OCI-LY7 (cell line): Measurements from ENCODE around the gene CHCHD6. TPM values are rescaled to one million over a fixed set of nuclear protein-coding genes. Genes with fewer than 3 reads are reported as not detected.

Source experiments
- BruUV-seq: library from RNA; stranded (reverse); fragments of 400-500 nt; replicated peaks from 2 replicates; lab custom pipeline; 2021; lab: Mats Ljungman, UMichigan
- CTCF ChIA-PET: fragments of 300-600 bp; sonication (Branson Sonifier 250); formaldehyde crosslinking; loops from one replicate; lab custom pipeline; 2022; ENCODE audit warnings: antibody characterized with exemption; ENCODE audit not compliant: unreplicated experiment; lab: Charles Lee
- POLR2A ChIA-PET: fragments of 300-600 bp; sonication (Branson Sonifier 250); formaldehyde crosslinking; loops from one replicate; lab custom pipeline; 2022; ENCODE audit warnings: antibody characterized with exemption; lab: Charles Lee
- DNase-seq: peaks from one replicate; pipeline ENCODE4 v3.0.0-alpha.2; 2015; ENCODE audit warnings: low spot score
- H2AFZ ChIP-seq: fragments of 200-600 bp; sonication (generic), shearing (Covaris generic); 2 replicates; pipeline ENCODE4 v1.6.1; 2014; ENCODE audit warnings: mild to moderate bottlenecking, antibody characterized with exemption, low read length, moderate library complexity
- H3K27ac ChIP-seq: fragments of 200-600 bp; sonication (generic); 2 replicates; pipeline ENCODE4 v1.5.1; 2014; ENCODE audit warnings: mixed run types, low read depth, mild to moderate bottlenecking, moderate library complexity, low read length, inconsistent platforms; ENCODE audit not compliant: poor library complexity, severe bottlenecking
- H3K36me3 ChIP-seq: fragments of 200-600 bp; sonication (generic); 2 replicates; pipeline ENCODE4 v1.6.1; 2014; ENCODE audit warnings: mild to moderate bottlenecking, antibody characterized with exemption, low read length, moderate library complexity, mixed read lengths; ENCODE audit not compliant: insufficient read depth
- H3K4me1 ChIP-seq: fragments of 200-600 bp; sonication (generic); 2 replicates; pipeline ENCODE4 v1.5.1; 2014; ENCODE audit warnings: mild to moderate bottlenecking, low read length; ENCODE audit not compliant: insufficient read depth, poor library complexity, severe bottlenecking
- H3K4me2 ChIP-seq: fragments of 200-600 bp; sonication (generic); 2 replicates; pipeline ENCODE4 v1.6.1; 2014; ENCODE audit warnings: mild to moderate bottlenecking, low read length
- H3K4me3 ChIP-seq: fragments of 200-600 bp; sonication (generic); 2 replicates; pipeline ENCODE4 v1.5.1; 2014; ENCODE audit warnings: mild to moderate bottlenecking, low read depth, low read length; ENCODE audit not compliant: poor library complexity, severe bottlenecking
- H3K79me2 ChIP-seq: fragments of 200-600 bp; sonication (generic); 2 replicates; pipeline ENCODE4 v1.6.1; 2016; ENCODE audit warnings: low read depth, mild to moderate bottlenecking, low read length, moderate library complexity, mixed read lengths; ENCODE audit not compliant: insufficient read depth
- H3K9me2 ChIP-seq: fragments of 200-600 bp; sonication (generic); 2 replicates; pipeline ENCODE4 v1.6.1; 2016; ENCODE audit warnings: mild to moderate bottlenecking, low read length, mixed read lengths; ENCODE audit not compliant: insufficient read depth
- H3K9me3 ChIP-seq: fragments of 200-600 bp; sonication (generic); 2 replicates; pipeline ENCODE4 v1.6.1; 2014; ENCODE audit warnings: mild to moderate bottlenecking, mixed run types, low read length, mixed read lengths
- H4K20me1 ChIP-seq: fragments of 200-600 bp; sonication (generic); 2 replicates; pipeline ENCODE4 v1.6.1; 2014; ENCODE audit warnings: mild to moderate bottlenecking, antibody characterized with exemption, low read length, moderate library complexity, mixed read lengths; ENCODE audit not compliant: insufficient read depth
- EZH2phosphoT487 ChIP-seq: fragments of 200-600 bp; sonication (generic); IDR thresholded peaks from 2 replicates; pipeline ENCODE4 v1.6.1; 2018; ENCODE audit warnings: low read depth, borderline replicate concordance, mild to moderate bottlenecking, mixed run types, antibody characterized with exemption, low read length, moderate library complexity, mixed read lengths
- intact Hi-C: fragments of 100-400 bp; cut with micrococcal nuclease; formaldehyde crosslinking; loops from one replicate; pipeline ENCODE4 v1.10.0; 2022; ENCODE audit not compliant: unreplicated experiment
- total RNA-seq, 2 experiments: library from RNA; depleted of rRNA in 1 of 2; stranded (reverse); fragments of >200 nt in 1 of 2; shearing (Covaris generic) in 1 of 2; gene quantifications; 2 replicates each; pipeline ENCODE4 v1.2.3, GENCODE V29; 2014 to 2022
- TF ChIP-seq, protein P1 (sequence below): fragments of 200-600 bp; sonication (generic); conservative IDR thresholded peaks from 2 replicates; pipeline ENCODE4 v1.5.1; 2014; ENCODE audit warnings: mild to moderate bottlenecking, antibody characterized with exemption, low read length, moderate library complexity, mixed read lengths

Gene CHCHD6
- total RNA-seq, 2 experiments from 2014 or later: 14.7 to 21.2 TPM

DNA sequence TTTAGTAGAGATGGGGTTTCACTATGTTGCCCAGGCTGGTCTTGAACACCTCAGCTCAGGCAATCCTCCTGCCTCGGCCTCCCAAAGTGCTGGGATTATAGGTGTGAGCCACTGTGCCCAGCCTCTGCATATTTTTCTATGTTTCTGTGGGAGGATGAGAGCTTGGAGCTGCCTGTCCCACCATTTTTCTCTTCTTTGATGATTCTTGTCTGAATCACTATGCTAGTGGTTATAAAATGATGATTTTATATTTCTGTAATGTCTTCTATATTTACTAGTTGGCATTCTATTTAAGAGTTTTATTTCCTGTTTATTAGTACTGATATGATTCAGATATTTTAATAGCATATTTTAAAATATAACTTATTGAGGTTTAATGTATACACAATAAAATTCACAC lies 69.7 kb downstream of the CHCHD6 start:
- Histone ChIP-seq H3K36me3 (no peaks in the 10 kb centered on the region), H4K20me1 (no peaks in the 10 kb centered on the region), H3K9me2 (no peaks in the 10 kb centered on the region), H2AFZ (no peak overlapping the region), H3K4me1 (no peaks in the 10 kb centered on the region), H3K4me3 (no peak overlapping the region), H3K9me3 (no peaks in the 10 kb centered on the region), H3K79me2 (no peaks in the 10 kb centered on the region), H3K27ac (no peak overlapping the region), H3K4me2 (no peak overlapping the region)
- no peak for DNase-seq
- CTCF ChIA-PET: no interaction called here
- BruUV-seq: no TSS peak
- POLR2A ChIA-PET: interaction anchor here (0.6 kb wide), 1 partner anchor 774 kb away, joined by 3 read pairs; no protein-coding TSS in a partner anchor
- intact Hi-C loops: no loop called here
- TF ChIP-seq, protein P1, sequence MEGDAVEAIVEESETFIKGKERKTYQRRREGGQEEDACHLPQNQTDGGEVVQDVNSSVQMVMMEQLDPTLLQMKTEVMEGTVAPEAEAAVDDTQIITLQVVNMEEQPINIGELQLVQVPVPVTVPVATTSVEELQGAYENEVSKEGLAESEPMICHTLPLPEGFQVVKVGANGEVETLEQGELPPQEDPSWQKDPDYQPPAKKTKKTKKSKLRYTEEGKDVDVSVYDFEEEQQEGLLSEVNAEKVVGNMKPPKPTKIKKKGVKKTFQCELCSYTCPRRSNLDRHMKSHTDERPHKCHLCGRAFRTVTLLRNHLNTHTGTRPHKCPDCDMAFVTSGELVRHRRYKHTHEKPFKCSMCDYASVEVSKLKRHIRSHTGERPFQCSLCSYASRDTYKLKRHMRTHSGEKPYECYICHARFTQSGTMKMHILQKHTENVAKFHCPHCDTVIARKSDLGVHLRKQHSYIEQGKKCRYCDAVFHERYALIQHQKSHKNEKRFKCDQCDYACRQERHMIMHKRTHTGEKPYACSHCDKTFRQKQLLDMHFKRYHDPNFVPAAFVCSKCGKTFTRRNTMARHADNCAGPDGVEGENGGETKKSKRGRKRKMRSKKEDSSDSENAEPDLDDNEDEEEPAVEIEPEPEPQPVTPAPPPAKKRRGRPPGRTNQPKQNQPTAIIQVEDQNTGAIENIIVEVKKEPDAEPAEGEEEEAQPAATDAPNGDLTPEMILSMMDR: no peak
- TF ChIP-seq EZH2phosphoT487: no peak

DNA sequence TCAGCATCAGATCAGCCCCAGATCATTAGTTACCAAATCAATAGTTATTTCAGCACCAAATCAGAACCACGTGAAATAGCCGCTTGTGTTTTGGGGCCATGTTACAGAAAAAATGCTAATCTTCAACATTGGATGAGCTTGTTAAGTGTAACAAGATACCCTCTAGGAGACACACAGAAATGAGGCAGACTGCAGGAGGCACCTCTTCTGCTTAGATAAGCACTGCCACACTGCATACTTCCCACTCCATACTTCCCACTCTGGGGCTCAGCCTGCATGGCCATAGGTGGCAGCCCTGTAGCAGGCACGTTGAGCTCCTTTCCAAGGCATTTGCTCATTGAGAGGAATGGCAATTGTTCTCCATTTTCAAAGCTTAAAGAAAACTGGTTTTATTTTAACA lies 73.3 kb downstream of the CHCHD6 start:
- H2AFZ ChIP-seq: no peak overlapping the region
- CTCF ChIA-PET: no interaction called here
- no peaks in the 10 kb centered on the region for H3K9me2 ChIP-seq
- POLR2A ChIA-PET: interaction anchor here (0.5 kb wide), 1 partner anchor 780 kb away, joined by 4 read pairs; no protein-coding TSS in a partner anchor
- H3K4me2 ChIP-seq: no peak overlapping the region
- no peaks in the 10 kb centered on the region for H3K79me2 ChIP-seq
- no peak overlapping the region for H3K4me3 ChIP-seq
- H3K36me3 ChIP-seq: no peaks in the 10 kb centered on the region
- DNase-seq: no peak
- H3K27ac ChIP-seq: no peak overlapping the region
- TF ChIP-seq EZH2phosphoT487: no peak
- TF ChIP-seq, protein P1: no peak
- H4K20me1 ChIP-seq: no peaks in the 10 kb centered on the region
- no TSS peak for BruUV-seq
- intact Hi-C loops: no loop called here
- H3K4me1 ChIP-seq: no peaks in the 10 kb centered on the region
- H3K9me3 ChIP-seq: no peaks in the 10 kb centered on the region

DNA sequence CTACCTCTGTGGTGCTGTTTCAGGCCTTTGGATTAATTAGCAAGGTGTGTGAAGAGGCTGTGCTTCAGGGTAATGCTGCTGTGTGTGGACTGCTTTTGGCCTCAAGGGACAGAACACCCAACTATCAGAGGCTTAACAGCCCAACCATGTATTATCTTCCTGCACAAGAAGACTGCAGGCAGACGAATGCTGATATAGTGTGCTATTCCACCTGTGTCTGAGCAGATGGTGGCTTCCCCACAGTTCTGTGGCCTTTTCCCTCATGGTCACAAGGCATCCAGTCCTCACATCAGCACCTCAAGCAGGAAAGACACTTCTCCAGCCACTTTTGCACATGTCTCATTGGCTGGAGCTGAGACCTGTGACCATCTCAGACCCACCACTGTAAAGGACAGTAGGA lies 76.6 kb downstream of the CHCHD6 start:
- TF ChIP-seq, protein P1: no peak
- no peak for TF ChIP-seq EZH2phosphoT487
- no peaks in the 10 kb centered on the region for H3K9me2 ChIP-seq
- H2AFZ ChIP-seq: no peak overlapping the region
- no peaks in the 10 kb centered on the region for H3K79me2 ChIP-seq
- no peak overlapping the region for H3K4me3 ChIP-seq
- no peak overlapping the region for H3K27ac ChIP-seq
- H3K4me2 ChIP-seq: no peak overlapping the region
- ChIA-PET CTCF (no interaction called here), POLR2A (no interaction called here)
- no TSS peak for BruUV-seq
- H3K9me3 ChIP-seq: no peaks in the 10 kb centered on the region
- H4K20me1 ChIP-seq: no peaks in the 10 kb centered on the region
- H3K4me1 ChIP-seq: no peaks in the 10 kb centered on the region
- intact Hi-C loops: no loop called here
- DNase-seq: no peak
- no peaks in the 10 kb centered on the region for H3K36me3 ChIP-seq
